HG03159 (cell line): ENCODE results near the gene WRAP73.

Experiments used
- ATAC-seq: cut with Tn5 transposase; IDR thresholded peaks from one replicate; pipeline ENCODE4 v1.9.1; 2021; ENCODE audit warnings: mild to moderate bottlenecking, moderate library complexity; ENCODE audit not compliant: unreplicated experiment

The WRAP73 gene

GRCh38 chr1:3614755-3615742 is 34.9 kb downstream of the WRAP73 start:
- no peak for ATAC-seq

GRCh38 chr1:3612123-3612522 is 37.8 kb downstream of the WRAP73 start:
- no peak for ATAC-seq

- no peak for ATAC-seq
These were observed 38.5 kb downstream of the WRAP73 start, which contains the start of gene MEGF6 for GRCh38 chr1:3611170-3612019. Gene MEGF6 (minus strand): TSS chr1:3611508. CDS start chr1:3611268, 240 bp downstream.

GRCh38 chr1:3610527-3611169 is 39.3 kb downstream of the WRAP73 start:
- ATAC-seq: no peak

- ATAC-seq: no peak
These were observed 40.0 kb downstream of the WRAP73 start for GRCh38 chr1:3609769-3610526.

GRCh38 chr1:3609016-3609768 is 40.7 kb downstream of the WRAP73 start:
- no peak for ATAC-seq

GRCh38 chr1:3608154-3608553 is 41.7 kb downstream of the WRAP73 start:
- no peak for ATAC-seq

GRCh38 chr1:3607703-3608065 is 42.2 kb downstream of the WRAP73 start:
- no peak for ATAC-seq

GRCh38 chr1:3606779-3607702 is 42.9 kb downstream of the WRAP73 start:
- ATAC-seq: no peak

GRCh38 chr1:3604997-3605823 is 44.7 kb downstream of the WRAP73 start:
- ATAC-seq: no peak

- no peak for ATAC-seq
These were observed 45.4 kb downstream of the WRAP73 start for GRCh38 chr1:3604468-3604974.

- no peak for ATAC-seq
These were observed 46.1 kb downstream of the WRAP73 start for GRCh38 chr1:3603571-3604467.

GRCh38 chr1:3603156-3603555 is 46.7 kb downstream of the WRAP73 start:
- no peak for ATAC-seq

GRCh38 chr1:3602375-3602774 is 47.5 kb downstream of the WRAP73 start:
- no peak for ATAC-seq

GRCh38 chr1:3601743-3602142 is 48.2 kb downstream of the WRAP73 start:
- no peak for ATAC-seq

GRCh38 chr1:3600354-3600753 is 49.5 kb downstream of the WRAP73 start:
- ATAC-seq: no peak

- no peak for ATAC-seq
These were observed 50.1 kb downstream of the WRAP73 start for GRCh38 chr1:3599816-3600215.
